ENCODE measurements around the gene ESYT2.

ESYT2 gene

DNA sequence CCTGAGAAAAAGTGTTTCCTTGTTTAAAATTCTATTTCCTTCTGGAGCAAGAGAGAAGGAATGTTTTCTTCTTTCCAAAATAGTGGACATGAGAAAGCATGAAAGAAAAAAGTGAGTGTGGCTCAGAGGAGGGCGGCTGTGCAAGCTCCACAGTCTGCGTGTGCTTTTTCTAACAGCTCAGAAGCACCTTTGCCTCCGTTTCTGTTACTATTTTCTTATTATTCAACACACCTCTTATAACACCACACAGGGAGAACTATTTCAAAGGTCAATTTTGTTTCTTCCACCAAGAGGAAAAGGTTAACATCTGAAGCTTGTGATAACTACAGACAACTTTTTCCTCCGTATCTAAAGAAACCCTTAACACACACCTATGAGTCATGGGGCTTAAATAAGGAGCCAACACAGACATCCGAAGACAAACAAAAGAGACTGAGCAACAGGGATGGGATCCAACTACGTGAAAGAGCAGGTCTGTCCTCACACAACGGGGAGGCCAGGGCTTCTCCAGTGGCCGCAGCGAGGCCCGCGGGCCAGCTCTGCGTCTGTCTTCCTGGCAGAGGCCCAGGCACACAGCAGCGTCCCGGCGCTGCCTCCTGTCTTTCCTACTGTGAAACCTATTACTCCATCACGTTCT lies 88.5 kb downstream of the ESYT2 start:
- peaks cover 11% of the 10 kb centered on the region for H3K4me1 ChIP-seq (ENCODE audit: insufficient read depth, poor library complexity, severe bottlenecking)
- DNase-seq (ENCODE audit: low spot score) (no peak), ATAC-seq (ENCODE audit: low read depth) (peak; percentile 75)
- no peaks in the 10 kb centered on the region for H3K9me3 ChIP-seq (ENCODE audit: severe bottlenecking)
- no peak overlapping the region for H3K4me3 ChIP-seq (ENCODE audit: severe bottlenecking)
- H3K27ac ChIP-seq (ENCODE audit: poor library complexity, severe bottlenecking): peak overlapping the region; percentile 86
- H3K36me3 ChIP-seq (ENCODE audit: low read depth): peaks cover 89% of the 10 kb centered on the region
- no peaks in the 10 kb centered on the region for H3K27me3 ChIP-seq (ENCODE audit: insufficient read depth, poor library complexity, severe bottlenecking)
- TF ChIP-seq, protein P1, sequence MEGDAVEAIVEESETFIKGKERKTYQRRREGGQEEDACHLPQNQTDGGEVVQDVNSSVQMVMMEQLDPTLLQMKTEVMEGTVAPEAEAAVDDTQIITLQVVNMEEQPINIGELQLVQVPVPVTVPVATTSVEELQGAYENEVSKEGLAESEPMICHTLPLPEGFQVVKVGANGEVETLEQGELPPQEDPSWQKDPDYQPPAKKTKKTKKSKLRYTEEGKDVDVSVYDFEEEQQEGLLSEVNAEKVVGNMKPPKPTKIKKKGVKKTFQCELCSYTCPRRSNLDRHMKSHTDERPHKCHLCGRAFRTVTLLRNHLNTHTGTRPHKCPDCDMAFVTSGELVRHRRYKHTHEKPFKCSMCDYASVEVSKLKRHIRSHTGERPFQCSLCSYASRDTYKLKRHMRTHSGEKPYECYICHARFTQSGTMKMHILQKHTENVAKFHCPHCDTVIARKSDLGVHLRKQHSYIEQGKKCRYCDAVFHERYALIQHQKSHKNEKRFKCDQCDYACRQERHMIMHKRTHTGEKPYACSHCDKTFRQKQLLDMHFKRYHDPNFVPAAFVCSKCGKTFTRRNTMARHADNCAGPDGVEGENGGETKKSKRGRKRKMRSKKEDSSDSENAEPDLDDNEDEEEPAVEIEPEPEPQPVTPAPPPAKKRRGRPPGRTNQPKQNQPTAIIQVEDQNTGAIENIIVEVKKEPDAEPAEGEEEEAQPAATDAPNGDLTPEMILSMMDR (IDR thresholded peaks at IDR 0.05; ENCODE audit: poor library complexity, severe bottlenecking): no peak

DNA sequence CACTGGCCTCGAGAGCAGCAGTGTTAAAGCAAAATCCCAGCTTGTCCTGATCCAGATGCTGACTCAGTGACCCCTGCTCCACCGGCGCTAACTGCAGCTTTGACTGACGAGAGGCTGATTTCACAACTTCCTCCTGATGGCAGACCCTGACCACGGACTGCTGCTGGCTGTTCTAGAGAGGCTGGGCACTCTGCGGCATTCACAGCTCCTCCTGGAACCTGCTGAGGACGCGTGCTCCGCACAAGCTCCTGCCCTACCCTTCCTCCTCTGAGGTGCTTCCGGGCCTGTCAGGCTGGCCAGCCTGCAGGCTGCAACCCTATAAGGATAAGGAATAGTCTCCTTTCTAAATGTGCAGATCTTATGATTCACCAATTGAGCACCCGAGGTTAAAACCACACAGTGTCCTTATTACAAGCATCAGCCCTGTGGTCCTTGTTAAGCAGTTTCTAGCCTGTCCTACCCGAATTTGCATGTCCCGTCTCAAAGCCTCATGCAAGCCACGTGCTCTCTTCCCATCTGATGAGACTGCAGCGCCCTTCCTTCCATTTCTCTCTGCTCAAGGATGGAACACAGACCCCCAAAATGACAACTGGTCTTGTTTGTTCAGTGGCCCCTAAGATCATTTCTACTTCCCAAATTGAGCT lies 89.2 kb downstream of the ESYT2 start:
- Histone ChIP-seq H3K27ac (ENCODE audit: poor library complexity, severe bottlenecking) (peak overlapping the region; percentile 86), H3K27me3 (ENCODE audit: insufficient read depth, poor library complexity, severe bottlenecking) (no peaks in the 10 kb centered on the region), H3K4me3 (ENCODE audit: severe bottlenecking) (no peak overlapping the region), H3K9me3 (ENCODE audit: severe bottlenecking) (no peaks in the 10 kb centered on the region), H3K36me3 (ENCODE audit: low read depth) (peaks cover 90% of the 10 kb centered on the region), H3K4me1 (ENCODE audit: insufficient read depth, poor library complexity, severe bottlenecking) (peaks cover 11% of the 10 kb centered on the region)
- DNase-seq (ENCODE audit: low spot score) (peak; percentile 82), ATAC-seq (ENCODE audit: low read depth) (peak; percentile 92)
- TF ChIP-seq, protein P1 (IDR thresholded peaks at IDR 0.05; ENCODE audit: poor library complexity, severe bottlenecking): no peak

DNA sequence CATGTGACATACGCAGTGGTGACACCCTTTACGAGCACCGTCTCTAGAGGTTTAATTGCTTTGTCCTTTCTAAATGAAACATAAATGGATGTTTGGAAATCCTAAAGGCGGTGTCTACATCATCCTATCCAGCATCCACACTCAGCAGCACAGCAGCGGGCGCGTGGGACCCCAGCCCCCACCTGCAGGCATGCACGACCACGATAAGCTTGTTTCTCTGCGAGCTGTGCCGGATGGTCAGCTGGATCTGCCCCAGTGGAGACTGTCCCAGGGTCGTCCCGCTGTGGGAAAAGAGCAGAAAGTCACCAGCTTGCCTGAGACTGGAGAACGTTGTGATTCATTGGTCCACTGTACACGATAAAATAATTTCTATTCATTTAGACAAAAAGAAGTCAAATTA lies 90.5 kb downstream of the ESYT2 start:
- Histone ChIP-seq H3K4me1 (ENCODE audit: insufficient read depth, poor library complexity, severe bottlenecking) (peaks cover 11% of the 10 kb centered on the region), H3K27ac (ENCODE audit: poor library complexity, severe bottlenecking) (peak overlapping the region; percentile 86), H3K4me3 (ENCODE audit: severe bottlenecking) (no peak overlapping the region), H3K27me3 (ENCODE audit: insufficient read depth, poor library complexity, severe bottlenecking) (no peaks in the 10 kb centered on the region), H3K36me3 (ENCODE audit: low read depth) (peaks cover 91% of the 10 kb centered on the region), H3K9me3 (ENCODE audit: severe bottlenecking) (no peaks in the 10 kb centered on the region)
- TF ChIP-seq, protein P1 (IDR thresholded peaks at IDR 0.05; ENCODE audit: poor library complexity, severe bottlenecking): no peak
- DNase-seq (ENCODE audit: low spot score): no peak
- no peak for ATAC-seq (ENCODE audit: low read depth)

DNA sequence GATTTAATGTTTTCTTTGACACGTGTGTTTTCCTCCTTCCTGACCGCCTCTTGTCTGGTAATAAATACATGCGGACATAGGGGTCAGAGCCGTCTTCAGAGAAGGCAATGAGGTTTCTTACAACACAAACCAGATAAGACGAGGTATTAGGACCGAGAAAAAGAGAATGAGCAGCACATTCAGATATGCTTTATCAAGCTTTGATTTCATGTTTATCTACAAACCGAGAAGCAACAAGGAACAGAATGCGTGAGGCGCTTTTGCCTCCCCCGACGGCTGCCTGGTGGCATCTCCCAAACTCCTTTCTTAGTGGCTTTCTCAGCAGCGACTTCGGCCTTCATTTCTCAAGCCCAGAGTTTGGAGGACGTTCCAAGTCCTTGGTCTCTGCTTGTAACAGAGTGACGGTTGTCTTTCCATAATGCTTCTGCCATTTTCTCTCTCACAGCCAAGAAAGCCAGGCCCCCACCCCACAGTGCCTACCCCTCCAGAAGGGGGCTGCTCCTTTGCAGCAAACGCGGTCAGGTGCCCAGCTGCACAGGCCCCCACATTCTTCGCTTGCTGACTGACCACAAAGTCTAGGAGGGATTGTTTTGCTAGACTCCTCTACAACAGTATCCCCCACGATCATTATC lies 92.1 kb downstream of the ESYT2 start:
- peaks cover 94% of the 10 kb centered on the region for H3K36me3 ChIP-seq (ENCODE audit: low read depth)
- DNase-seq (ENCODE audit: low spot score) (no peak), ATAC-seq (ENCODE audit: low read depth) (no peak)
- H3K4me1 ChIP-seq (ENCODE audit: insufficient read depth, poor library complexity, severe bottlenecking): peaks cover 11% of the 10 kb centered on the region
- no peaks in the 10 kb centered on the region for H3K27me3 ChIP-seq (ENCODE audit: insufficient read depth, poor library complexity, severe bottlenecking)
- no peak overlapping the region for H3K27ac ChIP-seq (ENCODE audit: poor library complexity, severe bottlenecking)
- TF ChIP-seq, protein P1 (IDR thresholded peaks at IDR 0.05; ENCODE audit: poor library complexity, severe bottlenecking): no peak
- H3K9me3 ChIP-seq (ENCODE audit: severe bottlenecking): no peaks in the 10 kb centered on the region
- H3K4me3 ChIP-seq (ENCODE audit: severe bottlenecking): no peak overlapping the region

All from RWPE2 (cell line).